HUES6 (cell line): ENCODE results near the gene ERMP1.

Experiments
- H3K27ac ChIP-seq: 2 replicates; pipeline ENCODE4 v1.7.0; 2013; ENCODE audit warnings: low read depth, mild to moderate bottlenecking, low read length, inconsistent platforms
- H3K27me3 ChIP-seq: 2 replicates; pipeline ENCODE4 v1.6.1; 2013; ENCODE audit warnings: low read length; ENCODE audit not compliant: control insufficient read depth, insufficient read depth
- H3K36me3 ChIP-seq: 2 replicates; pipeline ENCODE4 v1.6.1; 2013; ENCODE audit warnings: low read length; ENCODE audit not compliant: control insufficient read depth, insufficient read depth
- H3K4me1 ChIP-seq: 2 replicates; pipeline ENCODE4 v1.6.1; 2013; ENCODE audit warnings: low read length; ENCODE audit not compliant: control insufficient read depth, insufficient read depth
- H3K4me3 ChIP-seq: 2 replicates; pipeline ENCODE4 v1.5.1; 2013; ENCODE audit warnings: low read depth, low read length
- H3K9ac ChIP-seq: one replicate; pipeline ENCODE4 v1.6.1; 2013; ENCODE audit warnings: mild to moderate bottlenecking, low read length
- H3K9me3 ChIP-seq: 2 replicates; pipeline ENCODE4 v1.6.1; 2013; ENCODE audit warnings: low read depth, low read length; ENCODE audit not compliant: control insufficient read depth, insufficient read depth

ERMP1 gene

DNA sequence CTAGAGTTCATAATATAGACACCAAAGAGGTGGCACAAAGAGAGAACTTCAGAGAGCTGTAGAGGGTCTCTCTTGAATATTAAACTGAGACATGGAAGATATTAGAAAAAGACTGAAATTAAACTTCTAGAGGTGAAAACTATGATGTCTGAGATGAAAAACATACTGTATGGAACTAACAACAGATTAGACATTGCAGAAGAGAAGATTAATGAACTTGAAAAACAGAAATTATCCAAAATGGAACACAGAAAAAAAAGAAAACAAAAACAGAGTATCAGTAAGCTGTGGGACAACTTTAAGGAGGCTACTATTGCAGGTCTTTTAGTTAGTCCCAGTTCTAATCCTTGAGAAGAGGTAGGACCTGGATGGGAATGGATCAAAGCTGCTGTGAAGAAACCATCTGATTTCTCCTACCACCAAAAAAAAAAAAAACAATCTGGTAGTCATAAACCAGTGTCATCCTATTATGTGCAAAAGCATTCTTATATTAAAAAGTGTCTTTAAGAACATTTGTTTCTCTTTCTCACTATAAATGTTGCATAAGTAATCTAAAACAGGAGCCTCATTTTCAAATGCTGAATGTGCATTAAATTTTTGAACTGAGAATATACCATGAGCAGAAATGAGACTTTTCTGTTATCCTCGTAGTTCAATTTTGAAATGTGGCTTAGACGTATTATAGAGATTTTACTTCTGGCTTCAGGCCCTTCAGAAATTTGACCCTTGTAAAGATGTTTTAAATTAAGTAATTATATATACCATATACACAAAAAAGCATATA, 96.2 kb downstream of the ERMP1 start:
- Histone ChIP-seq H3K36me3 (peaks cover 6% of the 10 kb centered on the region), H3K4me3 (no peak overlapping the region), H3K4me1 (no peaks in the 10 kb centered on the region), H3K27ac (no peak overlapping the region), H3K27me3 (no peaks in the 10 kb centered on the region), H3K9ac (no peak overlapping the region), H3K9me3 (no peaks in the 10 kb centered on the region)

DNA sequence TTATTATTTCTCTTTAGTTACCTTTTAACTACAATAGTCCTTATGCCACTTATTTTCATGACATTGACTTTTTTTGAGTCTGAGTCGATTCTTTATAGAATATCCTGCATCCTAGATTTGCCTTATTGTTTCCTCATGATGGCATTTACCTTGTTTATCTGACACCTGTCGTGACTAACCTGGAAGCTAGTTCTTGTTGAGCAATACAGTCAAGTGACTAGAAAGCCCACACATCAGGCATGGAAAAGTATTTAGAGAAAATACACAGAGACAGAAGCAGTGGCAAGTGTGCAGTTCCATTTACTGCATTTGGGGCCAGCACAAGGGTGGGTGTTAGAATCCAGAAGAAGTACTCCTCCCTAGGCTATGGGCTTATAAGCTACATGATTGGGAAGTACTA, 97.8 kb downstream of the ERMP1 start:
- Histone ChIP-seq H3K4me1 (no peaks in the 10 kb centered on the region), H3K36me3 (peaks cover 6% of the 10 kb centered on the region), H3K27me3 (no peaks in the 10 kb centered on the region), H3K27ac (no peak overlapping the region), H3K9ac (no peak overlapping the region), H3K4me3 (no peak overlapping the region), H3K9me3 (no peaks in the 10 kb centered on the region)
